Fibroblast of lung (primary cell): Measurements from ENCODE around the gene NOSTRIN. TPM values are rescaled to one million over a fixed set of nuclear protein-coding genes. Genes with fewer than 3 reads are reported as not detected.
"Not testable (repeated sequence)": the region's sequence is repeated elsewhere in the genome, so short reads cannot be mapped to it uniquely, and the experiment has no call there.

Experiments used
- DNase-seq, 2 donors: peaks; one replicate each; pipeline versions ENCODE4 v3.0.0 to v3.0.0-alpha.2; 2010; ENCODE audit warnings: low read depth in 2 of 2
- H2AFZ ChIP-seq: 2 replicates; pipeline ENCODE4 v1.5.1; 2012; ENCODE audit warnings: low read length, control low read depth, inconsistent platforms
- H3K27ac ChIP-seq: 2 replicates; pipeline ENCODE4 v1.5.1; 2011; ENCODE audit warnings: low read length, control low read depth; ENCODE audit not compliant: insufficient read depth
- H3K27me3 ChIP-seq: 2 replicates; pipeline ENCODE4 v1.5.1; 2011; ENCODE audit warnings: mild to moderate bottlenecking, low read length; ENCODE audit not compliant: control insufficient read depth, insufficient read depth
- H3K36me3 ChIP-seq: 2 replicates; pipeline ENCODE4 v1.5.1; 2011; ENCODE audit warnings: low read length; ENCODE audit not compliant: control insufficient read depth, insufficient read depth
- H3K4me1 ChIP-seq: 2 replicates; pipeline ENCODE4 v1.5.1; 2011; ENCODE audit warnings: low read length; ENCODE audit not compliant: control insufficient read depth, insufficient read depth; ENCODE audit errors: extremely low read depth
- H3K4me2 ChIP-seq: 2 replicates; pipeline ENCODE4 v1.5.1; 2011; ENCODE audit warnings: low read length, control low read depth; ENCODE audit not compliant: insufficient read depth; ENCODE audit errors: extremely low read depth
- H3K4me3 ChIP-seq, 4 experiments: fragments of 200-600 bp in 1 of 4; sonication (generic) in 1 of 4; replicated peaks in 1 of 4; 2 replicates each; pipeline ENCODE4 v1.5.1; 2011 to 2016; ENCODE audit warnings: low read length in 4 of 4, low read depth in 3 of 4, mild to moderate bottlenecking in 3 of 4, control low read depth in 2 of 4, inconsistent platforms in 1 of 4, mixed read lengths in 1 of 4; ENCODE audit not compliant: insufficient read depth in 1 of 4; ENCODE audit errors: control extremely low read depth in 1 of 4
- H3K79me2 ChIP-seq: 2 replicates; pipeline ENCODE4 v1.5.1; 2012; ENCODE audit warnings: mild to moderate bottlenecking, low read length, inconsistent platforms; ENCODE audit not compliant: control insufficient read depth, insufficient read depth
- H3K9ac ChIP-seq: 2 replicates; pipeline ENCODE4 v1.5.1; 2011; ENCODE audit warnings: mild to moderate bottlenecking, low read length, control low read depth; ENCODE audit not compliant: insufficient read depth
- H3K9me3 ChIP-seq: 2 replicates; pipeline ENCODE4 v1.5.1; 2012; ENCODE audit warnings: low read depth, low read length; ENCODE audit not compliant: control insufficient read depth, insufficient read depth
- H4K20me1 ChIP-seq: 2 replicates; pipeline ENCODE4 v1.5.1; 2011; ENCODE audit warnings: low read length; ENCODE audit not compliant: control insufficient read depth, insufficient read depth; ENCODE audit errors: extremely low read depth
- EZH2 ChIP-seq: IDR thresholded peaks from 2 replicates; pipeline ENCODE4 v1.5.1; 2012; ENCODE audit warnings: low read length, control low read depth, mild to moderate bottlenecking; ENCODE audit errors: missing control alignments
- polyA plus RNA-seq, 2 donors: library from polyadenylated mRNA; depleted of rRNA in 1 of 2; stranded (reverse) in 1 of 2; unstranded in 1 of 2; fragments of >200 nt; gene quantifications; 2 replicates each; pipeline ENCODE4 v1.2.1, GENCODE V29; 2011 to 2012; ENCODE audit warnings: missing spikeins in 1 of 2
- total RNA-seq: library from RNA; depleted of rRNA; stranded (reverse); fragments of >200 nt; gene quantifications from 2 replicates; pipeline ENCODE4 v1.2.1, GENCODE V29; 2014
- TF ChIP-seq, protein P1 (sequence below), 2 donors: IDR thresholded peaks in 1 of 2; conservative IDR thresholded peaks in 1 of 2; 1 replicate in 1 of 2; 2 replicates in 1 of 2; pipeline ENCODE4 v1.5.1; 2011 to 2012; ENCODE audit warnings: low read length in 2 of 2, control low read depth in 1 of 2, inconsistent platforms in 1 of 2, low read depth in 1 of 2, mild to moderate bottlenecking in 1 of 2

The NOSTRIN gene
- total and polyA plus RNA-seq, 2 donors (not counting 1 experiment from before 2014, with no cell fraction given) = 0.50 to 1.3 TPM

DNA sequence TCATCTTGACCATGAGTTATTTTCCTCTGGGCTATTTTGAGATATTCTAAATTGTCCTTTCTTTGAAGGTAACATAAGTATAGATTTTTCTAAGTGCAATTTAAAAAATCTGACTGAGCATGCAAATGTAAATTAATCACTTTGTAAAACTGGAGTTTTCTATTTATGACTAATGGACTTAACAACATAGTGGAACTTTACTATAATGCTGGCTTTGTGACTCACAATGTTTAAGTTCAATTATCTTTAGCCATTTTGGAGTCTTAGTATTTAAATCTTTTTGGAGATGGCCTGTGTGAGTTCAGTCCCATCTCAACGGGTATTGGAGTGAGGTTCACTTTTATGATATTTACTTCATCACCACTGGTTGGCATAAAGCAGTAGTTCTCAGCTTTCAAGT is 35.2 kb upstream of the NOSTRIN start:
- Histone ChIP-seq H3K9me3 (no peaks in the 10 kb centered on the region), H3K36me3 (no peaks in the 10 kb centered on the region), H3K4me1 (no peaks in the 10 kb centered on the region), H3K27ac (no peak overlapping the region), H3K9ac (no peak overlapping the region), H3K4me2 (no peak overlapping the region), H3K79me2 (no peaks in the 10 kb centered on the region), H3K4me3 (no peak overlapping the region), H3K27me3 (no peaks in the 10 kb centered on the region), H4K20me1 (no peaks in the 10 kb centered on the region), H2AFZ (no peak overlapping the region)
- no peak for TF ChIP-seq EZH2
- TF ChIP-seq, protein P1, sequence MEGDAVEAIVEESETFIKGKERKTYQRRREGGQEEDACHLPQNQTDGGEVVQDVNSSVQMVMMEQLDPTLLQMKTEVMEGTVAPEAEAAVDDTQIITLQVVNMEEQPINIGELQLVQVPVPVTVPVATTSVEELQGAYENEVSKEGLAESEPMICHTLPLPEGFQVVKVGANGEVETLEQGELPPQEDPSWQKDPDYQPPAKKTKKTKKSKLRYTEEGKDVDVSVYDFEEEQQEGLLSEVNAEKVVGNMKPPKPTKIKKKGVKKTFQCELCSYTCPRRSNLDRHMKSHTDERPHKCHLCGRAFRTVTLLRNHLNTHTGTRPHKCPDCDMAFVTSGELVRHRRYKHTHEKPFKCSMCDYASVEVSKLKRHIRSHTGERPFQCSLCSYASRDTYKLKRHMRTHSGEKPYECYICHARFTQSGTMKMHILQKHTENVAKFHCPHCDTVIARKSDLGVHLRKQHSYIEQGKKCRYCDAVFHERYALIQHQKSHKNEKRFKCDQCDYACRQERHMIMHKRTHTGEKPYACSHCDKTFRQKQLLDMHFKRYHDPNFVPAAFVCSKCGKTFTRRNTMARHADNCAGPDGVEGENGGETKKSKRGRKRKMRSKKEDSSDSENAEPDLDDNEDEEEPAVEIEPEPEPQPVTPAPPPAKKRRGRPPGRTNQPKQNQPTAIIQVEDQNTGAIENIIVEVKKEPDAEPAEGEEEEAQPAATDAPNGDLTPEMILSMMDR (conservative IDR thresholded peaks at IDR 0.05 in 1 of 2, IDR thresholded peaks at IDR 0.05 in 1 of 2; ENCODE audit: low read depth in 1 of 2, low read length in 2 of 2) = no peak
- DNase-seq = peak in 1 of 2 donors; percentile 18

DNA sequence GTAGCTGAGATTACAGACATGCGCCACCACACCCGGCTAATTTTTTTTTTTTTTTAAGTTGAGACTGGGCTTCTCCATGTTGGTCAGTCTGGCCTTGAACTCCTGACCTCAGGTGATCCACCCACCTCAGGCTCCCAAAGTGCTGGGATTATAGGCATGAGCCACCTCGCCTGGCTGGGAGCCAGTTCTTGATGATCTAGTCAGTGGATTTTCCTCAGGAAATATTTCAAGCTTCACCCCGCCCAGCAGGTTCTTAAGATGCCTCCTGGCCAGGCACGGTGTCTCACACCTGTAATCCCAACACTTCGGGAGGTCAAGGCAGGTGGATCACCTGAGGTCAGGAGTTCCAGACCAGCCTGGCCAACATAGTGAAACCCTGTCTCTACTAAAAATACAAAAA is 34.1 kb upstream of the NOSTRIN start:
- H3K9me3 ChIP-seq, H3K4me2 ChIP-seq, H3K79me2 ChIP-seq, H4K20me1 ChIP-seq, H2AFZ ChIP-seq, H3K27ac ChIP-seq, H3K9ac ChIP-seq, DNase-seq, H3K4me1 ChIP-seq, H3K36me3 ChIP-seq, H3K4me3 ChIP-seq, H3K27me3 ChIP-seq: not testable (repeated sequence)

- Histone ChIP-seq H3K4me1 (no peaks in the 10 kb centered on the region), H3K79me2 (no peaks in the 10 kb centered on the region), H3K4me2 (no peak overlapping the region), H4K20me1 (no peaks in the 10 kb centered on the region), H2AFZ (no peak overlapping the region), H3K4me3 (no peak overlapping the region), H3K36me3 (no peaks in the 10 kb centered on the region), H3K9me3 (no peaks in the 10 kb centered on the region), H3K9ac (no peak overlapping the region), H3K27ac (no peak overlapping the region), H3K27me3 (no peaks in the 10 kb centered on the region)
- TF ChIP-seq, protein P1 (conservative IDR thresholded peaks at IDR 0.05 in 1 of 2, IDR thresholded peaks at IDR 0.05 in 1 of 2; ENCODE audit: low read depth in 1 of 2, low read length in 2 of 2) = no peak
- TF ChIP-seq EZH2 = no peak
- DNase-seq = peak in 1 of 2 donors; percentile 32
Observed at GRCh38 chr2:168770796-168771195, 31.6 kb upstream of the NOSTRIN start.
